Ishikawa (cell line): ENCODE measurements around the gene CTNNA3.

ENCODE experiments used
- CEBPB ChIP-seq: IDR thresholded peaks from 2 replicates; pipeline ENCODE4 v1.6.1; 2012
- CREB1 ChIP-seq: IDR thresholded peaks from 2 replicates; pipeline ENCODE4 v1.6.1; 2012; ENCODE audit warnings: low read depth
- EGR1 ChIP-seq: IDR thresholded peaks from 2 replicates; pipeline ENCODE4 v1.6.1; 2012
- EP300 ChIP-seq: IDR thresholded peaks from 2 replicates; pipeline ENCODE4 v1.6.1; 2012; ENCODE audit warnings: borderline replicate concordance
- FOXM1 ChIP-seq: IDR thresholded peaks from 2 replicates; pipeline ENCODE4 v1.6.1; 2012; ENCODE audit warnings: low read depth, borderline replicate concordance
- NFIC ChIP-seq: IDR thresholded peaks from 2 replicates; pipeline ENCODE4 v1.6.1; 2012
- RAD21 ChIP-seq: IDR thresholded peaks from 2 replicates; pipeline ENCODE4 v1.6.1; 2012; ENCODE audit warnings: low read depth
- TAF1 ChIP-seq: IDR thresholded peaks from 2 replicates; pipeline ENCODE4 v1.6.1; 2012; ENCODE audit warnings: low read depth, mild to moderate bottlenecking
- TCF12 ChIP-seq: IDR thresholded peaks from 2 replicates; pipeline ENCODE4 v1.6.1; 2012; ENCODE audit warnings: low read depth
- TEAD4 ChIP-seq: IDR thresholded peaks from 2 replicates; pipeline ENCODE4 v1.6.1; 2012
- YY1 ChIP-seq: IDR thresholded peaks from 2 replicates; pipeline ENCODE4 v1.6.1; 2012; ENCODE audit warnings: low read depth
- ZBTB7A ChIP-seq: IDR thresholded peaks from 2 replicates; pipeline ENCODE4 v1.6.1; 2012; ENCODE audit warnings: low read depth
- TF ChIP-seq, protein P1 (sequence below): IDR thresholded peaks from 2 replicates; pipeline ENCODE4 v1.6.1; 2012
- TF ChIP-seq, protein P2 (sequence below): IDR thresholded peaks from 2 replicates; pipeline ENCODE4 v1.6.1; 2012; ENCODE audit warnings: low read depth, mild to moderate bottlenecking
- TF ChIP-seq, protein P3 (sequence below): IDR thresholded peaks from 2 replicates; pipeline ENCODE4 v1.6.1; 2012

Gene CTNNA3

DNA sequence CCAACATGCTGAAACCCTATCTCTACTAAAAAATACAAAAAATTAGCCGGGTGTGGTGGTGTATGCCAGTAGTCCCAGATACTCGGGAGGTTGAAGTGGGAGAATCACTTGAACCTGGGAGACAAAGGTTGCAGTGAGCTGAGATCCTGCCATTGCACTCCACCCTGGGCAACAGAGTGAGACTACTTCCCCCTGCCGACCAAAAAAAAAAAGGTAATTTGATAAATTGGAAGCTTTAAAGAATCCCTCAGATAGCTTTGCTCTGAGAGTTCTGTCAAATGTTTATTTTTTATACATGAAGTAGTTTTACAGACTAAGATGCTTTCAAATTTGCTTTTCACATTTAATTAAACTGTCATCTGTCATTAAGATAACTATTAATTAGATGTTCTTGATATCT is 1333.5 kb downstream of the CTNNA3 start:
- no peak for TF ChIP-seq YY1
- TF ChIP-seq TCF12 = no peak
- TF ChIP-seq, protein P1, sequence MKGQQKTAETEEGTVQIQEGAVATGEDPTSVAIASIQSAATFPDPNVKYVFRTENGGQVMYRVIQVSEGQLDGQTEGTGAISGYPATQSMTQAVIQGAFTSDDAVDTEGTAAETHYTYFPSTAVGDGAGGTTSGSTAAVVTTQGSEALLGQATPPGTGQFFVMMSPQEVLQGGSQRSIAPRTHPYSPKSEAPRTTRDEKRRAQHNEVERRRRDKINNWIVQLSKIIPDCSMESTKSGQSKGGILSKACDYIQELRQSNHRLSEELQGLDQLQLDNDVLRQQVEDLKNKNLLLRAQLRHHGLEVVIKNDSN = no peak
- TF ChIP-seq CREB1 = no peak
- no peak for TF ChIP-seq TEAD4
- no peak for TF ChIP-seq EGR1
- TF ChIP-seq RAD21 = no peak
- no peak for TF ChIP-seq FOXM1
- no peak for TF ChIP-seq ZBTB7A
- TF ChIP-seq CEBPB = no peak
- TF ChIP-seq, protein P2, sequence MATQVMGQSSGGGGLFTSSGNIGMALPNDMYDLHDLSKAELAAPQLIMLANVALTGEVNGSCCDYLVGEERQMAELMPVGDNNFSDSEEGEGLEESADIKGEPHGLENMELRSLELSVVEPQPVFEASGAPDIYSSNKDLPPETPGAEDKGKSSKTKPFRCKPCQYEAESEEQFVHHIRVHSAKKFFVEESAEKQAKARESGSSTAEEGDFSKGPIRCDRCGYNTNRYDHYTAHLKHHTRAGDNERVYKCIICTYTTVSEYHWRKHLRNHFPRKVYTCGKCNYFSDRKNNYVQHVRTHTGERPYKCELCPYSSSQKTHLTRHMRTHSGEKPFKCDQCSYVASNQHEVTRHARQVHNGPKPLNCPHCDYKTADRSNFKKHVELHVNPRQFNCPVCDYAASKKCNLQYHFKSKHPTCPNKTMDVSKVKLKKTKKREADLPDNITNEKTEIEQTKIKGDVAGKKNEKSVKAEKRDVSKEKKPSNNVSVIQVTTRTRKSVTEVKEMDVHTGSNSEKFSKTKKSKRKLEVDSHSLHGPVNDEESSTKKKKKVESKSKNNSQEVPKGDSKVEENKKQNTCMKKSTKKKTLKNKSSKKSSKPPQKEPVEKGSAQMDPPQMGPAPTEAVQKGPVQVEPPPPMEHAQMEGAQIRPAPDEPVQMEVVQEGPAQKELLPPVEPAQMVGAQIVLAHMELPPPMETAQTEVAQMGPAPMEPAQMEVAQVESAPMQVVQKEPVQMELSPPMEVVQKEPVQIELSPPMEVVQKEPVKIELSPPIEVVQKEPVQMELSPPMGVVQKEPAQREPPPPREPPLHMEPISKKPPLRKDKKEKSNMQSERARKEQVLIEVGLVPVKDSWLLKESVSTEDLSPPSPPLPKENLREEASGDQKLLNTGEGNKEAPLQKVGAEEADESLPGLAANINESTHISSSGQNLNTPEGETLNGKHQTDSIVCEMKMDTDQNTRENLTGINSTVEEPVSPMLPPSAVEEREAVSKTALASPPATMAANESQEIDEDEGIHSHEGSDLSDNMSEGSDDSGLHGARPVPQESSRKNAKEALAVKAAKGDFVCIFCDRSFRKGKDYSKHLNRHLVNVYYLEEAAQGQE = no peak
- no peak for TF ChIP-seq TAF1
- no peak for TF ChIP-seq NFIC
- no peak for TF ChIP-seq EP300
- TF ChIP-seq, protein P3, sequence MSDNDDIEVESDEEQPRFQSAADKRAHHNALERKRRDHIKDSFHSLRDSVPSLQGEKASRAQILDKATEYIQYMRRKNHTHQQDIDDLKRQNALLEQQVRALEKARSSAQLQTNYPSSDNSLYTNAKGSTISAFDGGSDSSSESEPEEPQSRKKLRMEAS = no peak

DNA sequence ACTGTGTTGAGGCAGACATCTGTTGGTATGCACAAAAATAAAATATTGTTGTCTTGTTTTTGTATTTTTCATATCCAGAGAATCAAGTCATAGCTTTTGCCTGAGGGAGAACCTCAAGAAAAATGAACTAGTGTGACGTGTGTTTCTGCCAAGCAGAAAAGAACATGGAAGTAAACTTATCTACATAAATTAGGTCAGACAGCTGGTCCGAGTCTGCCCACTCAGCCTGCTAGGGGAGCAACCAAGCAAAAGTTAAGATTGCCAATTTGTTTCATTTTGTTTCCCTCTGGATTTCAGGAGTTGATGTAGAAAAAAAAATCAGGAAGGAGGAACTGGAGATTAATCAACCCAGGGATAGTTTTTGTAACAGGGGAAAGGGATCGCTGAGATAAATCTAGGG is 1342.6 kb downstream of the CTNNA3 start:
- TF ChIP-seq RAD21 (no peak), EGR1 (no peak), YY1 (no peak), NFIC (no peak), ZBTB7A (no peak), EP300 (no peak), FOXM1 (no peak), TAF1 (no peak), CEBPB (no peak), TEAD4 (no peak), TCF12 (no peak), CREB1 (no peak)
- TF ChIP-seq, protein P3 = no peak
- TF ChIP-seq, protein P2 = no peak
- TF ChIP-seq, protein P1 = no peak

DNA sequence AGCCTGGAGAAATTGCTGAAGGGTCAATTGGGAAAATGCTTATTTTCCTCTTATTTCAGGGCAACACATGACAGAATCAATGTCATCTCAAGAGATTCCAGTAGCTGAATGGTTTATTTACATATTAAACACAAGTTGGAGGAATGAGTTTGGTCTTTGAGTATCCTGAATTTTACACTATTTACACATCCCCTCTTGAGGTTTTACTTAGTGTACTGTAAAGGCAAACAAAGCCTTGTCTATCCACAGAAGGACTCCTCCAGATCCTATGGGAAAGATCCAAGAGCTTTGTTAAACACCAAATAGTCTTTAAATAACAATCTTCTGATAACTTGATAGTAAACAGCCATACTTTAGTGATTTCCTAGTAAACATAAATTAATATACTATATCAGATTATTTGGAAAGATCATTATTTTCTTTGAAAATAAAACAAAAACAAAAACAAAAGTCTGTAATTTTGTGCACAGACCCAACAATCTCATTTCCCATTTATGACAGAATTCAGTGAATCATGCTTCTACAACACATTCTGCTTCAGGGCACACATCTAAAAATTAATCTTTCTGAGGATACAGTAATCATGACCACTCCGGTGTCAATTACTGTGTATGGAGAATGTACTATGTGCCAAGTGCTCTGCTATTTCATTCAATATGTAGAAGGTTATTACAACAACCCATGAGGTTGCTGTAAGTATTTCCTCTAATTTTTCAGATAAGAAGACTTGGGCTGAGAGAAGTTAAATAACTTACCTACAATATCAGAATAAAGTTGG is 1345.2 kb downstream of the CTNNA3 start:
- no peak for TF ChIP-seq CREB1
- TF ChIP-seq, protein P1 = no peak
- TF ChIP-seq, protein P2 = no peak
- no peak for TF ChIP-seq RAD21
- no peak for TF ChIP-seq YY1
- TF ChIP-seq, protein P3 = no peak
- TF ChIP-seq TCF12 = no peak
- no peak for TF ChIP-seq NFIC
- TF ChIP-seq TEAD4 = no peak
- no peak for TF ChIP-seq FOXM1
- TF ChIP-seq ZBTB7A = no peak
- no peak for TF ChIP-seq EP300
- TF ChIP-seq TAF1 = no peak
- TF ChIP-seq EGR1 = no peak
- TF ChIP-seq CEBPB = no peak
